PC-9 (cell line): ENCODE data around the gene PIGC. TPM values are rescaled to one million over a fixed set of nuclear protein-coding genes. Genes with fewer than 3 reads are reported as not detected.

Source experiments
- BruUV-seq: library from RNA; stranded (reverse); fragments of 400-500 nt; replicated peaks from 2 replicates; lab custom pipeline; 2021; lab: Mats Ljungman, UMichigan
- CTCF ChIA-PET: fragments of 300-600 bp; sonication (Branson Sonifier 250); formaldehyde crosslinking; loops from one replicate; lab custom pipeline; 2022; ENCODE audit warnings: antibody characterized with exemption; lab: Charles Lee
- POLR2A ChIA-PET: fragments of 300-600 bp; sonication (Branson Sonifier 250); formaldehyde crosslinking; loops from one replicate; lab custom pipeline; 2022; ENCODE audit warnings: antibody characterized with exemption; ENCODE audit not compliant: unreplicated experiment; lab: Charles Lee
- DNase-seq, 2 experiments: peaks; one replicate each; pipeline versions ENCODE4 v3.0.0 to v3.0.0-alpha.2; 2015 to 2022; ENCODE audit warnings: mixed read lengths in 1 of 2
- H2AFZ ChIP-seq: fragments of 200-600 bp; sonication (generic); 2 replicates; pipeline ENCODE4 v1.8.1; 2017; ENCODE audit warnings: antibody characterized with exemption
- H3F3A ChIP-seq: fragments of 200-600 bp; sonication (generic); 2 replicates; pipeline ENCODE4 v1.8.1; 2017; ENCODE audit warnings: antibody characterized with exemption, mild to moderate bottlenecking, low read depth; ENCODE audit not compliant: insufficient read depth
- H3K27ac ChIP-seq: fragments of 200-600 bp; sonication (generic); 2 replicates; pipeline ENCODE4 v1.6.1; 2016; ENCODE audit warnings: mixed run types
- H3K27me3 ChIP-seq: fragments of 200-600 bp; sonication (generic); 2 replicates; pipeline ENCODE4 v1.6.1; 2016; ENCODE audit warnings: low read depth, mixed run types; ENCODE audit not compliant: insufficient read depth
- H3K36me3 ChIP-seq: fragments of 200-600 bp; sonication (generic); 2 replicates; pipeline ENCODE4 v1.6.1; 2016; ENCODE audit warnings: low read depth, mixed run types
- H3K4me1 ChIP-seq: fragments of 200-600 bp; sonication (generic); replicated peaks from 2 replicates; pipeline ENCODE4 v1.6.1; 2016; ENCODE audit warnings: mixed run types; ENCODE audit not compliant: insufficient read depth
- H3K4me2 ChIP-seq: fragments of 200-600 bp; sonication (generic); 2 replicates; pipeline ENCODE4 v1.6.1; 2017; ENCODE audit warnings: mixed run types
- H3K4me3 ChIP-seq: fragments of 200-600 bp; sonication (generic); 2 replicates; pipeline ENCODE4 v1.6.1; 2016; ENCODE audit warnings: mixed run types
- H3K79me2 ChIP-seq: fragments of 200-600 bp; sonication (generic); 2 replicates; pipeline ENCODE4 v1.6.1; 2017; ENCODE audit warnings: low read depth, mixed run types
- H3K9me2 ChIP-seq: fragments of 200-600 bp; sonication (generic); 2 replicates; pipeline ENCODE4 v1.8.1; 2017; ENCODE audit warnings: mild to moderate bottlenecking; ENCODE audit not compliant: insufficient read depth
- H3K9me3 ChIP-seq: fragments of 200-600 bp; sonication (generic); 2 replicates; pipeline ENCODE4 v1.8.1; 2016; ENCODE audit warnings: low read depth; ENCODE audit not compliant: insufficient read depth
- H4K20me1 ChIP-seq: fragments of 200-600 bp; sonication (generic); 2 replicates; pipeline ENCODE4 v1.8.1; 2017; ENCODE audit not compliant: insufficient read depth
- CTCF ChIP-seq: fragments of 200-600 bp; sonication (generic); conservative IDR thresholded peaks from 2 replicates; pipeline ENCODE4 v1.6.1; 2017; ENCODE audit warnings: mixed run types, antibody characterized with exemption, mild to moderate bottlenecking, moderate library complexity
- EZH2 ChIP-seq: fragments of 200-600 bp; sonication (generic); IDR thresholded peaks from 2 replicates; pipeline ENCODE4 v1.8.0; 2017; ENCODE audit warnings: antibody characterized with exemption, low read depth
- intact Hi-C: fragments of 100-400 bp; cut with micrococcal nuclease; formaldehyde crosslinking; loops from one replicate; pipeline ENCODE4 v1.10.0; 2022; ENCODE audit not compliant: unreplicated experiment
- total RNA-seq: library from RNA; stranded (reverse); gene quantifications from 2 replicates; pipeline ENCODE4 v1.2.3, GENCODE V29; 2021

PIGC gene
- total RNA-seq, 1 experiment from 2014 or later = 26.5 TPM

- ChIA-PET POLR2A (no interaction called here), CTCF (interaction anchor here (0.6 kb wide), 1 partner anchor 91 kb away, joined by 3 read pairs; no protein-coding TSS in a partner anchor)
- DNase-seq = no peak
- no TSS peak for BruUV-seq
- Histone ChIP-seq H2AFZ (no peak overlapping the region), H3K79me2 (no peaks in the 10 kb centered on the region), H4K20me1 (no peaks in the 10 kb centered on the region), H3K36me3 (no peaks in the 10 kb centered on the region), H3K4me2 (no peak overlapping the region), H3F3A (peaks cover 26% of the 10 kb centered on the region), H3K4me1 (peaks cover 38% of the 10 kb centered on the region), H3K9me2 (no peaks in the 10 kb centered on the region), H3K27ac (no peak overlapping the region), H3K9me3 (no peaks in the 10 kb centered on the region), H3K4me3 (no peak overlapping the region), H3K27me3 (no peaks in the 10 kb centered on the region)
- intact Hi-C loops = no loop called here
- TF ChIP-seq CTCF = no peak
Measured at GRCh38 chr1:172456344-172456769, 12.5 kb upstream of the PIGC start.

GRCh38 chr1:172455451-172455850, 11.6 kb upstream of the PIGC start:
- H4K20me1 ChIP-seq = no peaks in the 10 kb centered on the region
- TF ChIP-seq CTCF (no peak), EZH2 (no peak)
- ChIA-PET POLR2A (no interaction called here), CTCF (interaction anchor here (0.6 kb wide), 1 partner anchor 92 kb away, joined by 3 read pairs; no protein-coding TSS in a partner anchor)
- no peaks in the 10 kb centered on the region for H3K27me3 ChIP-seq
- no peak overlapping the region for H2AFZ ChIP-seq
- peaks cover 26% of the 10 kb centered on the region for H3F3A ChIP-seq
- H3K9me2 ChIP-seq = no peaks in the 10 kb centered on the region
- H3K9me3 ChIP-seq = no peaks in the 10 kb centered on the region
- peaks cover 38% of the 10 kb centered on the region for H3K4me1 ChIP-seq
- no peak overlapping the region for H3K4me2 ChIP-seq
- no peak overlapping the region for H3K27ac ChIP-seq
- DNase-seq = no peak
- H3K4me3 ChIP-seq = no peak overlapping the region
- no TSS peak for BruUV-seq
- intact Hi-C loops = no loop called here
- no peaks in the 10 kb centered on the region for H3K79me2 ChIP-seq
- no peaks in the 10 kb centered on the region for H3K36me3 ChIP-seq

- intact Hi-C loops = no loop called here
- H3K27ac ChIP-seq = no peak overlapping the region
- no peak for DNase-seq
- H3K36me3 ChIP-seq = no peaks in the 10 kb centered on the region
- peaks cover 36% of the 10 kb centered on the region for H3F3A ChIP-seq
- no peak for TF ChIP-seq CTCF
- TF ChIP-seq EZH2 = no peak
- no peak overlapping the region for H3K4me2 ChIP-seq
- no TSS peak for BruUV-seq
- peaks cover 49% of the 10 kb centered on the region for H3K4me1 ChIP-seq
- CTCF ChIA-PET = no interaction called here
- no peaks in the 10 kb centered on the region for H3K27me3 ChIP-seq
- H3K79me2 ChIP-seq = no peaks in the 10 kb centered on the region
- H3K9me3 ChIP-seq = no peaks in the 10 kb centered on the region
- no peaks in the 10 kb centered on the region for H3K9me2 ChIP-seq
- H2AFZ ChIP-seq = no peak overlapping the region
- no peaks in the 10 kb centered on the region for H4K20me1 ChIP-seq
- H3K4me3 ChIP-seq = no peak overlapping the region
- POLR2A ChIA-PET = interaction anchor here (1.2 kb wide), 1 partner anchor 79 kb away, joined by 10 read pairs; the partner anchor contains the start of gene SUCO
Measured at GRCh38 chr1:172453607-172454006, 9.7 kb upstream of the PIGC start.
